Ovary (tissue), 9 donors: ENCODE measurements around the gene TPH2. TPM values are rescaled to one million over a fixed set of nuclear protein-coding genes. Genes with fewer than 3 reads are reported as not detected.

Experiments
- DNase-seq, 5 donors: peaks; one replicate each; pipeline ENCODE4 v3.0.0-alpha.2; 2019 to 2020
- H3K27ac ChIP-seq, 2 donors: fragments of 200-600 bp; one replicate each; pipeline versions ENCODE4 v1.5.1 to v1.8.0; 2019 to 2022
- H3K27me3 ChIP-seq: fragments of 200-600 bp; one replicate; pipeline ENCODE4 v1.8.0; 2022
- H3K36me3 ChIP-seq: fragments of 200-600 bp; sonication (generic); one replicate; pipeline ENCODE4 v1.5.1; 2019
- H3K4me1 ChIP-seq: one replicate; pipeline ENCODE4 v1.8.1; 2013; ENCODE audit warnings: mild to moderate bottlenecking, moderate library complexity; ENCODE audit not compliant: insufficient read depth
- H3K4me3 ChIP-seq: fragments of 200-600 bp; sonication (generic); one replicate; pipeline ENCODE4 v1.5.1; 2017
- H3K9me3 ChIP-seq, 2 donors: fragments of 200-600 bp in 1 of 2; sonication (generic) in 1 of 2; one replicate each; pipeline versions ENCODE4 v1.5.1 to v1.8.1; 2013 to 2019; ENCODE audit warnings: mild to moderate bottlenecking in 1 of 2, moderate library complexity in 1 of 2
- CTCF ChIP-seq, 3 donors: fragments of 450-650 bp in 2 of 3; fragments of 200-600 bp in 1 of 3; IDR thresholded peaks; one replicate each; pipeline versions ENCODE4 v1.5.1 to v1.8.0; 2016 to 2022; ENCODE audit warnings: antibody characterized with exemption in 3 of 3, mild to moderate bottlenecking in 1 of 3
- EP300 ChIP-seq: sonication (generic); formaldehyde crosslinking; IDR thresholded peaks from one replicate; pipeline ENCODE4 v1.6.1; 2017; ENCODE audit warnings: antibody characterized with exemption
- POLR2A ChIP-seq: fragments of 450-650 bp; IDR thresholded peaks from one replicate; pipeline ENCODE4 v1.6.1; 2017; ENCODE audit warnings: antibody characterized with exemption, mild to moderate bottlenecking, moderate library complexity
- WGBS, 3 donors: extraction: QIAGEN DNeasy Blood & Tissue Kit in 1 of 3; methylation state at CpG; one replicate each; pipeline versions ENCODE4 v1.1.5 to v1.1.7; 2013 to 2017; 5-methylcytosine and 5-hydroxymethylcytosine counted together
- intact Hi-C, 4 donors: fragments of 100-400 bp; cut with DNase I; formaldehyde crosslinking; loops; one replicate each; pipeline versions ENCODE4 v1.11.0 to v1.15.1; 2022 to 2023
- polyA plus RNA-seq, 2 donors: library from polyadenylated mRNA; stranded (reverse); fragments of 200-250 nt in 1 of 2; fragments of 350-450 nt in 1 of 2; fragmentation: Illumina TruSeq in 1 of 2; extraction: RNeasy Lipid Tissue Mini Kit (QIAGEN cat#74804) in 1 of 2; gene quantifications; one replicate each; pipeline ENCODE4 v1.2.3, GENCODE V29; 2013 to 2014
- total RNA-seq, 7 donors: library from RNA; depleted of rRNA in 2 of 7; stranded (reverse); fragments of >200 nt in 2 of 7; fragmentation: NEBNext Ultra II Directional in 3 of 7; extraction: Animal tissue kit (Norgen Biotek cat#: 25700) in 3 of 7; gene quantifications; one replicate each; pipeline versions ENCODE4 v1.1.0 to v1.2.4, GENCODE V29; 2016 to 2023
- donor health status: DM: no; HTN: no; CAD: no; lungs with moderate emphysema.
- donor health status: DM: no; HTN: no; CAD: no.
- donor health status: Bipolar disorder and iron deficiency.
- donor health status: DM: yes; HTN: yes; CAD: no.
- donor health status: DM: no; HTN: no; CAD: no.
- donor health status: DM: yes; HTN: yes; CAD: no.

Gene TPH2
- total and polyA plus RNA-seq, 9 donors, result 0.23 TPM; not detected in 8

GRCh38 chr12:72041811-72042210, 103.2 kb downstream of the TPH2 start:
- WGBS, 3 donors, result 75 to 83% (median 79%) methylated on average over 2 of the region's 2 CpGs
- Histone ChIP-seq H3K27me3 (no peaks in the 10 kb centered on the region), H3K36me3 (no peaks in the 10 kb centered on the region), H3K27ac (no peak overlapping the region), H3K9me3 (no peaks in the 10 kb centered on the region), H3K4me1 (no peaks in the 10 kb centered on the region), H3K4me3 (no peak overlapping the region)
- intact Hi-C loops, result no loop called here
- DNase-seq, result no peak
- no peak for TF ChIP-seq CTCF (IDR thresholded peaks at IDR 0.05)
- no peak for TF ChIP-seq EP300
- TF ChIP-seq POLR2A, result no peak

GRCh38 chr12:72053604-72054003, 115.0 kb downstream of the TPH2 start:
- Histone ChIP-seq H3K36me3 (no peaks in the 10 kb centered on the region), H3K4me1 (no peaks in the 10 kb centered on the region), H3K4me3 (no peak overlapping the region), H3K27me3 (no peaks in the 10 kb centered on the region), H3K9me3 (no peaks in the 10 kb centered on the region), H3K27ac (no peak overlapping the region)
- TF ChIP-seq CTCF (IDR thresholded peaks at IDR 0.05) (no peak), POLR2A (no peak), EP300 (no peak)
- DNase-seq, result no peak
- intact Hi-C loops, result no loop called here
- 71 to 90% (median 76%) methylated on average over 2 of the region's 2 CpGs for WGBS, 3 donors

- WGBS, 3 donors, result 58 to 66% (median 63%) methylated on average over 2 of the region's 2 CpGs
- DNase-seq, result no peak
- Histone ChIP-seq H3K4me3 (no peak overlapping the region), H3K27me3 (no peaks in the 10 kb centered on the region), H3K36me3 (no peaks in the 10 kb centered on the region), H3K9me3 (no peaks in the 10 kb centered on the region), H3K27ac (no peak overlapping the region), H3K4me1 (no peaks in the 10 kb centered on the region)
- TF ChIP-seq POLR2A (no peak), CTCF (IDR thresholded peaks at IDR 0.05) (no peak), EP300 (no peak)
- intact Hi-C loops, result no loop called here
These were observed 115.9 kb downstream of the TPH2 start for GRCh38 chr12:72054511-72054910.

GRCh38 chr12:72057330-72057914, 118.8 kb downstream of the TPH2 start:
- DNase-seq, result no peak
- Histone ChIP-seq H3K27me3 (no peaks in the 10 kb centered on the region), H3K9me3 (no peaks in the 10 kb centered on the region), H3K4me3 (no peak overlapping the region), H3K36me3 (no peaks in the 10 kb centered on the region), H3K4me1 (no peaks in the 10 kb centered on the region), H3K27ac (no peak overlapping the region)
- WGBS, 3 donors, result 14 to 16% (median 15%) methylated on average over 5 of the region's 5 CpGs
- intact Hi-C loops, result no loop called here
- TF ChIP-seq CTCF (IDR thresholded peaks at IDR 0.05), result no peak
